ENCODE measurements around the gene STMN3.
A peak's percentile ranks its signal among the peaks of the same experiment; 100 is the strongest.

The STMN3 gene

GRCh38 chr20:63659370-63659769 is 6.1 kb upstream of the STMN3 start:
- ChIA-PET POLR2A (no interaction called here), CTCF (no interaction called here)
- TF ChIP-seq HDGF (IDR thresholded peaks at IDR 0.05; ENCODE audit: borderline replicate concordance) = no peak
- TF ChIP-seq L3MBTL2 (conservative IDR thresholded peaks at IDR 0.05) = no peak
- no peak for TF ChIP-seq SP1 (IDR thresholded peaks at IDR 0.05)
- TF ChIP-seq CTBP1 (IDR thresholded peaks at IDR 0.05; ENCODE audit: borderline replicate concordance) = no peak
- no peak for TF ChIP-seq LEF1 (IDR thresholded peaks at IDR 0.05; ENCODE audit: borderline replicate concordance)
- DNase-seq (ENCODE audit: extremely low spot score) = no peak

GRCh38 chr20:63658749-63659187 is 5.5 kb upstream of the STMN3 start:
- POLR2A ChIA-PET = interaction anchor here (0.7 to 1.6 kb wide), 22 partner anchors 9 to 322 kb away, joined by 3 to 25 read pairs (median 4); partner anchors contain the start of genes ARFRP1, GMEB2, HELZ2 and PPDPF
- peak; percentile 21 for DNase-seq (ENCODE audit: extremely low spot score)
- CTCF ChIA-PET = interaction anchor here (0.6 to 1.2 kb wide), 3 partner anchors 17 to 120 kb away, joined by 3 to 5 read pairs (median 3); no protein-coding TSS in a partner anchor
- TF ChIP-seq, protein P1, sequence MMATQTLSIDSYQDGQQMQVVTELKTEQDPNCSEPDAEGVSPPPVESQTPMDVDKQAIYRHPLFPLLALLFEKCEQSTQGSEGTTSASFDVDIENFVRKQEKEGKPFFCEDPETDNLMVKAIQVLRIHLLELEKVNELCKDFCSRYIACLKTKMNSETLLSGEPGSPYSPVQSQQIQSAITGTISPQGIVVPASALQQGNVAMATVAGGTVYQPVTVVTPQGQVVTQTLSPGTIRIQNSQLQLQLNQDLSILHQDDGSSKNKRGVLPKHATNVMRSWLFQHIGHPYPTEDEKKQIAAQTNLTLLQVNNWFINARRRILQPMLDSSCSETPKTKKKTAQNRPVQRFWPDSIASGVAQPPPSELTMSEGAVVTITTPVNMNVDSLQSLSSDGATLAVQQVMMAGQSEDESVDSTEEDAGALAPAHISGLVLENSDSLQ (IDR thresholded peaks at IDR 0.05) = no peak
- TF ChIP-seq ELF4 (IDR thresholded peaks at IDR 0.05) = no peak
- TF ChIP-seq TARDBP (IDR thresholded peaks at IDR 0.05) = no peak

- TF ChIP-seq FOXM1 (IDR thresholded peaks at IDR 0.05; ENCODE audit: borderline replicate concordance) (peak; percentile 11; the same call in 1 of the 2 replicates), FOXA1 (IDR thresholded peaks at IDR 0.05) (no peak), LEF1 (IDR thresholded peaks at IDR 0.05; ENCODE audit: borderline replicate concordance) (peak; percentile 74; the same call in 1 of the 2 replicates), SP1 (IDR thresholded peaks at IDR 0.05) (no peak), CTBP1 (IDR thresholded peaks at IDR 0.05; ENCODE audit: borderline replicate concordance) (peak; percentile 83), ZNF384 (IDR thresholded peaks at IDR 0.05) (no peak), SUZ12 (IDR thresholded peaks at IDR 0.05) (no peak; the same call in none of the 2 replicates), HDGF (IDR thresholded peaks at IDR 0.05; ENCODE audit: borderline replicate concordance) (peak; percentile 66; the same call in 1 of the 2 replicates), ELF4 (IDR thresholded peaks at IDR 0.05) (peak; percentile 86), NFRKB (IDR thresholded peaks at IDR 0.05) (no peak), TARDBP (IDR thresholded peaks at IDR 0.05) (no peak), BHLHE40 (IDR thresholded peaks at IDR 0.05; ENCODE audit: borderline replicate concordance) (no peak), L3MBTL2 (conservative IDR thresholded peaks at IDR 0.05) (peak; percentile 59)
- TF ChIP-seq, protein P1 (IDR thresholded peaks at IDR 0.05) = peak; percentile 70
- POLR2A ChIA-PET = interaction anchor here (0.7 to 1.6 kb wide), 24 partner anchors 9 to 323 kb away, joined by 3 to 25 read pairs (median 4); partner anchors contain the start of genes ARFRP1, GMEB2, HELZ2 and PPDPF
- CTCF ChIA-PET = interaction anchor here (0.6 to 1.2 kb wide), 4 partner anchors 16 to 120 kb away, joined by 3 to 5 read pairs (median 3); no protein-coding TSS in a partner anchor
- peak; percentile 95 for DNase-seq (ENCODE audit: extremely low spot score)
Measured at GRCh38 chr20:63657937-63658748, 4.9 kb upstream of the STMN3 start, which contains the start of gene RTEL1. Gene RTEL1 (plus strand): TSS chr20:63658312. CDS start chr20:63659403, 1,091 bp downstream.

DNA sequence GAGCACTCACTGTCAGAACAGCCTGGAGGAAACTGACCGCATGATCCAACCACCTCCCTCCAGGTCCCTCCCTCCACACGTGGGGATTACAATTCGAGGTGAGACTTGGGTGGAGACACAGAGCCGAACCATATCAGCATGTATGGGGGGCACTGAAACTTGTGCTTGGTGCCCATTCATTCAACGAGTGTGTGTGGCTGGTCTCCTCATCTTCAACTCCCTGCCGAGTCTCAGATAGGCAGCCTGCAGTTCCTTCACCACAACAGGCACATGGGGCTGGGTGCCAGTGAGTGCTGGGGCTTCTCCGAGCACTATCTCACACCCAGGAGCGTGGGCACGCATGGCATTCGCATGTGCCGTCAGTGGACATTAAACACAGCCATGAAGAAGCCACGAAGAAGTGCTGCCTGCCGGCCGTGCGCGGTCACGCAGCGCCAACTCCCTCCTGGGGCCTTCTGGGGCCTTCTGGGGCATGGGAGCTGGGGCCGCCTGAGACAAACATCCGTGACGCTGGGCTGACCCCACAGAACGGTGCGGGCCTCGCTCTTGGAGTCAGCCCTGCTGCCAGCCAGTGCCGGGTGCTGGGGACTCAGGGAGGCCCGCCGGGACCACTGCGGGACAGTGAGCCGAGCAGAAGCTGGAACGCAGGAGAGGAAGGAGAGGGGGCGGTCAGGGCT is 4.2 kb upstream of the STMN3 start:
- ChIA-PET CTCF (interaction anchor here (0.6 to 1.2 kb wide), 2 partner anchors 15 to 100 kb away, joined by 3 read pairs; no protein-coding TSS in a partner anchor), POLR2A (interaction anchor here (0.8 to 1.6 kb wide), 14 partner anchors 15 to 208 kb away, joined by 3 to 25 read pairs (median 4); partner anchors contain the start of genes ARFRP1, GMEB2, HELZ2 and PPDPF)
- no peak for DNase-seq (ENCODE audit: extremely low spot score)
- TF ChIP-seq L3MBTL2 (conservative IDR thresholded peaks at IDR 0.05) (peak; percentile 53; the same call in 1 of the 2 replicates), FOXA1 (IDR thresholded peaks at IDR 0.05) (no peak), TARDBP (IDR thresholded peaks at IDR 0.05) (no peak), SP1 (IDR thresholded peaks at IDR 0.05) (no peak), ZNF384 (IDR thresholded peaks at IDR 0.05) (no peak)

- CTCF ChIA-PET = no interaction called here
- TF ChIP-seq, protein P1 (IDR thresholded peaks at IDR 0.05) = no peak
- TF ChIP-seq FOXA1 (IDR thresholded peaks at IDR 0.05) = no peak
- TF ChIP-seq ZNF384 (IDR thresholded peaks at IDR 0.05) = no peak
- no peak for TF ChIP-seq HDGF (IDR thresholded peaks at IDR 0.05; ENCODE audit: borderline replicate concordance)
- no peak for TF ChIP-seq ELF4 (IDR thresholded peaks at IDR 0.05)
- TF ChIP-seq FOXM1 (IDR thresholded peaks at IDR 0.05; ENCODE audit: borderline replicate concordance) = no peak
- TF ChIP-seq NFRKB (IDR thresholded peaks at IDR 0.05) = no peak
- POLR2A ChIA-PET = interaction anchor here (0.5 to 1.2 kb wide), 2 partner anchors 22 to 27 kb away, joined by 3 to 4 read pairs; no protein-coding TSS in a partner anchor
- DNase-seq (ENCODE audit: extremely low spot score) = no peak
Measured at GRCh38 chr20:63656451-63656850, 3.2 kb upstream of the STMN3 start.

DNA sequence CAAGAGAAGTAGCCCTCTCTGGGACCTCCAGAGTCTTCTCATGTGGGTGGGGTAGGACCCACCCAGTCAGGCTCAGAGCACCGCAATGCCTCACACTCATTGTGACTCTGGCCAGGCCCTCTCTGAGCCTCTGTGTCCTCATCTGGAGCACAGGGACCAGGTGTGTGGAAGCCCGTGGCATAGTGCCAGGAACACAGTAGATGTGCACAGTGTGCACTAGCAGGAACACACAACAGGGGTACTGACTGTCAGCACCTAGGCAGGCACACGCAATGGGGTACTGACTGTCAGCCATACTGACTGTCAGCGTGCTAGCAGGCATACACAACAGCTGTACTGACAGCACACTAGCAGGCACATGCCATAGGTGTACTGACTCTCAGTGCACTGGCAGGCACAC is 2.0 kb upstream of the STMN3 start:
- no peak for DNase-seq (ENCODE audit: extremely low spot score)
- no peak for TF ChIP-seq L3MBTL2 (conservative IDR thresholded peaks at IDR 0.05)
- no peak for TF ChIP-seq TARDBP (IDR thresholded peaks at IDR 0.05)
- TF ChIP-seq, protein P1 (IDR thresholded peaks at IDR 0.05) = no peak
- no peak for TF ChIP-seq CTBP1 (IDR thresholded peaks at IDR 0.05; ENCODE audit: borderline replicate concordance)
- no peak for TF ChIP-seq SP1 (IDR thresholded peaks at IDR 0.05)
- no peak for TF ChIP-seq NFRKB (IDR thresholded peaks at IDR 0.05)
- TF ChIP-seq FOXM1 (IDR thresholded peaks at IDR 0.05; ENCODE audit: borderline replicate concordance) = no peak
- no peak for TF ChIP-seq LEF1 (IDR thresholded peaks at IDR 0.05; ENCODE audit: borderline replicate concordance)
- TF ChIP-seq ELF4 (IDR thresholded peaks at IDR 0.05) = no peak
- TF ChIP-seq HDGF (IDR thresholded peaks at IDR 0.05; ENCODE audit: borderline replicate concordance) = no peak
- no peak for TF ChIP-seq FOXK2 (IDR thresholded peaks at IDR 0.05)
- TF ChIP-seq SUZ12 (IDR thresholded peaks at IDR 0.05) = no peak
- TF ChIP-seq ARNT (IDR thresholded peaks at IDR 0.05) = no peak
- TF ChIP-seq BHLHE40 (IDR thresholded peaks at IDR 0.05; ENCODE audit: borderline replicate concordance) = no peak
- TF ChIP-seq FOXA1 (IDR thresholded peaks at IDR 0.05) = no peak
- no peak for TF ChIP-seq ZNF384 (IDR thresholded peaks at IDR 0.05)
- ChIA-PET POLR2A (interaction anchor here (0.5 to 1.2 kb wide), 2 partner anchors 28 to 89 kb away, joined by 3 to 4 read pairs; partner anchors contain the start of gene GMEB2), CTCF (interaction anchor here (0.6 kb wide), 1 partner anchor 179 kb away, joined by 3 read pairs; no protein-coding TSS in a partner anchor)
